Activated CD8-positive, alpha-beta memory T cell treated with anti-CD3 and anti-CD28 coated beads, Interleukin-2, amount 50 U/mL, for 1 hour (primary cell): Measurements from ENCODE around the gene L3MBTL4.

Experiments used
- DNase-seq: peaks from one replicate; pipeline ENCODE4 v3.0.0-alpha.2; 2020; ENCODE audit errors: extremely low read depth

The L3MBTL4 gene

GRCh38 chr18:5987249-5987648 lies 427.5 kb downstream of the L3MBTL4 start:
- DNase-seq, result no peak

GRCh38 chr18:5986257-5986931 lies 428.3 kb downstream of the L3MBTL4 start:
- DNase-seq, result no peak

- no peak for DNase-seq
Observed at GRCh38 chr18:5984245-5984644, 430.5 kb downstream of the L3MBTL4 start.

- DNase-seq, result no peak
Observed at GRCh38 chr18:5983488-5983887, 431.2 kb downstream of the L3MBTL4 start.

- DNase-seq, result no peak
Observed at GRCh38 chr18:5982332-5982731, 432.4 kb downstream of the L3MBTL4 start.

- no peak for DNase-seq
Observed at GRCh38 chr18:5980721-5981120, 434.0 kb downstream of the L3MBTL4 start.

GRCh38 chr18:5979971-5980457 lies 434.7 kb downstream of the L3MBTL4 start:
- no peak for DNase-seq

- DNase-seq, result no peak
Observed at GRCh38 chr18:5979176-5979888, 435.4 kb downstream of the L3MBTL4 start.

GRCh38 chr18:5977022-5977421 lies 437.7 kb downstream of the L3MBTL4 start:
- DNase-seq, result no peak

- no peak for DNase-seq
Observed at GRCh38 chr18:5975111-5976002, 439.4 kb downstream of the L3MBTL4 start.

- no peak for DNase-seq
Observed at GRCh38 chr18:5974696-5975095, 440.0 kb downstream of the L3MBTL4 start.

- no peak for DNase-seq
Observed at GRCh38 chr18:5973099-5973498, 441.6 kb downstream of the L3MBTL4 start.

GRCh38 chr18:5972298-5972697 lies 442.4 kb downstream of the L3MBTL4 start:
- no peak for DNase-seq

- no peak for DNase-seq
Observed at GRCh38 chr18:5969989-5970403, 444.7 kb downstream of the L3MBTL4 start.

GRCh38 chr18:5969355-5969988 lies 445.2 kb downstream of the L3MBTL4 start:
- no peak for DNase-seq

- no peak for DNase-seq
Observed at GRCh38 chr18:5967666-5968065, 447.0 kb downstream of the L3MBTL4 start.

- DNase-seq, result no peak
Observed at GRCh38 chr18:5967007-5967406, 447.7 kb downstream of the L3MBTL4 start.

- no peak for DNase-seq
Observed at GRCh38 chr18:5966514-5966913, 448.2 kb downstream of the L3MBTL4 start.

- DNase-seq, result no peak
Observed at GRCh38 chr18:5964996-5965395, 449.7 kb downstream of the L3MBTL4 start.

- no peak for DNase-seq
Observed at GRCh38 chr18:5964596-5964995, 450.1 kb downstream of the L3MBTL4 start.

GRCh38 chr18:5964108-5964507 lies 450.6 kb downstream of the L3MBTL4 start:
- no peak for DNase-seq

GRCh38 chr18:5963267-5963666 lies 451.4 kb downstream of the L3MBTL4 start:
- DNase-seq, result no peak
